Measurements from ENCODE around the gene CDC42EP1.

CDC42EP1 gene

GRCh38 chr22:37616201-37617083 is 56.2 kb downstream of the CDC42EP1 start:
- DNase-seq: no peak

GRCh38 chr22:37617431-37617830 is 57.2 kb downstream of the CDC42EP1 start:
- no peak for DNase-seq

- DNase-seq: no peak
Observed at GRCh38 chr22:37618072-37618656, 57.9 kb downstream of the CDC42EP1 start.

- DNase-seq: no peak
Observed at GRCh38 chr22:37618674-37619073, 58.4 kb downstream of the CDC42EP1 start.

Data from SW 1271 (cell line).